HuH-7 (cell line): ENCODE results near the gene MADD.
A peak's percentile ranks its signal among the peaks of the same experiment; 100 is the strongest.
"Not testable (repeated sequence)": the region's sequence is repeated elsewhere in the genome, so short reads cannot be mapped to it uniquely, and the experiment has no call there.

Experiments
- DNase-seq: peaks from one replicate; pipeline ENCODE4 v3.0.0; 2011; ENCODE audit warnings: low spot score

The MADD gene

DNA sequence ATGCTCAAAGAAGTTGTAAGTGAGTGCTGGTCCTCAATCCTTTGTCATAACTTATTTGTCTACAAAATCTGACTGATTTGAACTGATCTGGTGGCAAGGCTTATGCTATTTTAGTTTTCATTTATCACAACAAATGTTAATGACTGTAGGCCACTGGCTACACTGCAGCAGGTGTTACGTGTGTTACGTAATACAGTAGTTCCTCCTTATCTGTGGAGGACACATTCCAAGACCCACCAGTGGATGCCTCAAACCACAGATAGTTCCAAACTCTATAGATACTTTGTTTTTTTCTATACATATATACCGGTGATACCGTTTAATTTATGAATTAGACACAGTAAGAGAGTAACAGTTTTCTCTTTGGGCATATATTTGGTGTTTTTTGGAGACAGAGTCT, 7.0 kb downstream of the MADD start:
- no peak for DNase-seq

DNA sequence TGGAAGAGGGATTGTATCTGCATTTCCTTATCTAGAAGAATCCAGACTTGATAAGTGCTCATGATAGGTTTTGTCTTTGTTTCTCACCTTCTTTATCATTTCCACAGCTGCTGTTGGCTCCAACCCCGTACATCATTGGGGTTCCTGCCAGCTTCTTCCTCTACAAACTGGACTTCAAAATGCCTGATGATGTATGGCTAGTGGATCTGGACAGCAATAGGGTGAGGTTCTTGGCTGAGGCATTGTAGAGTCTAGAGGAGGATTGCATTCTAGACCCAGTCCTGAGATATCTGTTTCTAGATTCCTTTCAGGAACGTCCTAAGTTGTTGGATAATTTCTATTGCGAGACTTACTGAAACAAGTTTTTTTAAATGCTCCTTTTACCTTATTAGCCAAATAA, 8.1 kb downstream of the MADD start:
- DNase-seq = no peak

DNA sequence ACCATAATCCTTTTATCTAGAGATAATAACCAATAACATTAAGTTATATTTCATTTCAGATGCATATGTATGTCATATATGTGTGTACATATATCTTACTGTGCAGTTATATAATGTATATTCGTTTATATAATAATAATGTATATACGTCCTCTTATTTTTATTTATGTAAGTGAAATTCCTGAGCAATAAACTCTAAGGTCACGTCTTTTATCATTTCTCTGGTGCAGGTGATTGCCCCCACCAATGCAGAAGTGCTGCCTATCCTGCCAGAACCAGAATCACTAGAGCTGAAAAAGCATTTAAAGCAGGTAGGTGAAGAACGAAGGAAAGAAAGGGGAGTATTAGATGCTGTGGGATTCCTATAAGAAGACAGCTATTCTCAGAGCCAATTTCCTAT, 8.8 kb downstream of the MADD start:
- no peak for DNase-seq

DNA sequence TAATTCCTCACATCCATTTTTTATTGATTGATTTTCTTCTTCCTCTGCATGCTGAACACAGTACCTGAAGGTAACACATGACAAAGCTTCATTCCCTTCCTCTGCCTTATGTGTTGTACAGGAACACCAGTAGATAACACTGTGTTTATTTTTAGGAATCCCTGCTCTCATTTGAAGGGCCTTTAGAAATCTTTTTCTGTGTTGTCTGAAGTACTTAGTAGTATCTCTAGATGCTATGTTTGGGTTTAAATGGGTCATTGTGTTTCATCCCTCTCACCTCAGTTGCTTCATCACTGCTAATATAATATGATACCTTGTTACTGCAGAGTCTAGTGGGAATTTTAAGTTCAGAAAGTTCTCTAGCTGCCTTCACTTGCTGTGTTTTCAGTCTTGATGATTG, 10.2 kb downstream of the MADD start:
- no peak for DNase-seq

DNA sequence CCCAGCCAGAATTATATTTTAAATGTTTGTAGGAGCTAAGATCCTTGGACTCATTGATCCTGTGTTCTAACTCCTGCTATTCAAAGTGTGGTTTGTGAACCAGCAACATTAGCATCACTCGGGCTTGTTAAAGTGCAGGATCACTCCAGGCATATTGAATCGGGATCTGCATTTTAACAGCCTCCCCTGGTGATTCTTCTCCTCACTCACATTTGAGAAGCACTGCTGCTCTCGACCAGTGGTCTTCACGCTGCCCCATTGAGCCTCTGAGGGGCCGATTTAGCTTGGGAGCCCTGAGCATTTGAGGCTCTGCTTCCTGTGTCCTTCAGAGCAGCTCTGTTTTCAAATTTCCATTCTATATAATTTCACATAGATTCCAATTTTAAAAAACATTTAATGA, 10.9 kb downstream of the MADD start:
- DNase-seq = no peak

DNA sequence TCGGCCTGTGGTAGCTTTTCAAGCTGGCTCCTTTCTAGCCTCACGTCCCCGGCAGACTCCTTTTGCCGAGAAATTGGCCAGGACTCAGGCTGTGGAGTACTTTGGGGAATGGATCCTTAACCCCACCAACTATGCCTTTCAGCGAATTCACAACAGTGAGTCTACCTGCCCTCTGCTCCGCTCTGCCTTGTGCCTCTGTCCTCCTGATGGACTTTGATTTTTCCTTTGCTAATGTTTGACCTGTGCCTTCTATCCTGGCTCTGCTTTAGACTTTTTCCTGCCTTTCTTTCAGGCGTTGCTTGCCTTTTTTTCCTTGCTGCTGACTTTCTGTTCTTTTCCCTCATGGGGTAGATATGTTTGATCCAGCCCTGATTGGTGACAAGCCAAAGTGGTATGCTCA, 12.5 kb downstream of the MADD start:
- no peak for DNase-seq

DNA sequence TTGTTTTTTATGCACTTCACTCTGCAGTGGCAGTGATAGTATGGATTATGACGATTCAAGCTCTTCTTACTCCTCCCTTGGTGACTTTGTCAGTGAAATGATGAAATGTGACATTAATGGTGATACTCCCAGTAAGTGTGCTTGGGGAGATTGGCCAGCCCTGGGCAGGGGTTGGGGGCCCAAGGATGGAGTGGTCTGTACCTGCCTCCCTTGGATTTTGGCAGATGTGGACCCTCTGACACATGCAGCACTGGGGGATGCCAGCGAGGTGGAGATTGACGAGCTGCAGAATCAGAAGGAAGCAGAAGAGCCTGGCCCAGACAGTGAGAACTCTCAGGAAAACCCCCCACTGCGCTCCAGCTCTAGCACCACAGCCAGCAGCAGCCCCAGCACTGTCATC, 14.2 kb downstream of the MADD start:
- DNase-seq = no peak

DNA sequence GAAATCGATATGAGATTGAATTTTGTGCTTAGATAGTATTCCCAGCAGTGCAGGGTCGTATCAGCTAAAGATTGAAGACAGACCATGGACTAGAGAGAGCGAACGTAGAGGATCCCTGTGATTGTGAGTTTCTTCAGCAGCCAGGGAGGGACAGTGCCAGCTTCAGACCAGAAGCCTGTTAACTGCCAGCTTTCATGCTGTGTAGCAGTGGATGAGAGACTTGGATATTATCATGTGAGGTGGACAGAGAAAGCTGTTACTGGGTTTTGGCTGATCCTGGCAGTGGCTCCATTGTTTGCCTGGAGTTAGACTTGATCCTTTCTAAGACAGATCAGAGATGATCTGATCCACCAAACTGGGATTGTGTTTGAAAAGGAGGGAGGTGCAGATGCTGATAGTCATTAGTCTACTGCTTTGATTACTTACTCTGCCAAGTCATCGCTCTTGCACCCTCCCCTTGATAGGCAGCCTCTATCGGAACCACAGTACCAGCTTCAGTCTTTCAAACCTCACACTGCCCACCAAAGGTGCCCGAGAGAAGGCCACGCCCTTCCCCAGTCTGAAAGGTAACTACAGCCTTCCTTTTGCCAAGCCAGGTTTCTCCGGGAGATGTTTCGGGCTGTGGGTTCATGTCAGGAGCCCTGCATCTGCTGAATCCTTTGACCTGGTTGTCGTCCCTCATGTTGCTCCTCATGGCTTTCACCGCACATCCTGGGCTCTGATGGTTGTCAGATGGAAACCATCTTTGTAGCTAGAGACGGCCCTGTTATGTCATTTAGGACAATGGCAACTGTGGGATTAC, 16.2 kb downstream of the MADD start:
- DNase-seq = no peak

DNA sequence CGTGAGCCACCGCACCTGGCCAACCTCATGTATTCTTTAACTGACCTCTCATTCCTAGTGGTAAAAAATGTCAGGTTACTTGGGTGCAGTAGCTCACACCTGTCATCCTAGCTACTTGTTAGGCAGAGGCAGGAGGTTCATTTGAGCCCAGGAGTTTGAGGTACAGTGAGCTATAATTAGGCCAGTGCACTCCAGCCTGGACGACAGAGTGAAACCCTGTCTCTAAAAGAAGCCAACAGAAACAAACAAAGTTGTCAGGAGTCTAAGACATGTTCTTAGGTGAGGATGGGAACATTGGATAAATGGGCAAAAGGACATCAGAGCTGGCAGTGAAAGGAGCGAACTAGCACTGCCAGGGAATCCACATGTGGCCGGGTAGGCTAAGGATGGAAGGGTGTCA, 18.1 kb downstream of the MADD start:
- no peak for DNase-seq

DNA sequence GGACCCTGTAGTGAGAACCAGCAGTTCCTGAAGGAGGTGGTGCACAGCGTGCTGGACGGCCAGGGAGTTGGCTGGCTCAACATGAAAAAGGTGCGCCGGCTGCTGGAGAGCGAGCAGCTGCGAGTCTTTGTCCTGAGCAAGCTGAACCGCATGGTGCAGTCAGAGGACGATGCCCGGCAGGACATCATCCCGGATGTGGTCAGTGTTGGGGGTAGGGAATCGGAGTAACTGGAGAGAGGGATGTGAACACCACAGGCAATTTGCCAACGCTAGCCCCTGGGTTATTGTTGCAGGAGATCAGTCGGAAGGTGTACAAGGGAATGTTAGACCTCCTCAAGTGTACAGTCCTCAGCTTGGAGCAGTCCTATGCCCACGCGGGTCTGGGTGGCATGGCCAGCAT, 19.9 kb downstream of the MADD start:
- DNase-seq = no peak

DNA sequence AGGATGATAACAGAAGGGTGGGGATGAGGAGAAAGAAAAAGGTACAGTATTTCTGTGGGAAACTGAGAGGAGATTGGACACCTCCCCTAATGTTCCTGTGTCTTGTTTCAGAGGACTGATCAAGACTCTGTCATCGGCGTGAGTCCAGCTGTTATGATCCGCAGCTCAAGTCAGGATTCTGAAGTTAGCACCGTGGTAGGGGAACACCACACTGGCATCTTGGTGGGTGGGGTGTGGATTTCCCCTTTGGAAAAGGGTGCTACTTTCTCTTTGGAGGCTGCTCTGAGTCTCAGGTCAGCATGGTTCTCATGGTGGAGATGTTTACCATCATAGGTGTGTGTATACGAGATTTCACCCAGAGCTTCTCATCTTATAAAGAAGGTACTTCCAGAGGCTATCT, 25.5 kb downstream of the MADD start:
- no peak for DNase-seq

DNA sequence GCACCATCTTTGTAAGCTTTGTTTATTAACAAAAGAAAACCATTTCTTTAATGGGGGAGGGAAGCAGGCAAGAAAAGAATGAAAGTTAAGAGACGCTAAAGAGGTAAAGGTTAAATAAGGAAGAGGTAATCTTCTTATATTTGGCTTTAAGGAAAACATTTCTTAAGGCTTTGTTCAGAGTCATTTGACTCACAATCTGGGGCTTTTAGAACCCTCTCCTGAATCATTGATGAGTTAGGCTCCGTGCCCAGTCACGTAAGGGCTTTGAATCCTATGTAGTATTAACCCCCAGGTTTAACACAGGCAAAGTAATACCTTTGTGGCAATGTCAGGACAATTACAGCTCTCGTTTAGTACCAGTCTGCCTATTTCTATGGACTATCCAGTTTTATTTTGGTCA, 26.1 kb downstream of the MADD start:
- DNase-seq = no peak

DNA sequence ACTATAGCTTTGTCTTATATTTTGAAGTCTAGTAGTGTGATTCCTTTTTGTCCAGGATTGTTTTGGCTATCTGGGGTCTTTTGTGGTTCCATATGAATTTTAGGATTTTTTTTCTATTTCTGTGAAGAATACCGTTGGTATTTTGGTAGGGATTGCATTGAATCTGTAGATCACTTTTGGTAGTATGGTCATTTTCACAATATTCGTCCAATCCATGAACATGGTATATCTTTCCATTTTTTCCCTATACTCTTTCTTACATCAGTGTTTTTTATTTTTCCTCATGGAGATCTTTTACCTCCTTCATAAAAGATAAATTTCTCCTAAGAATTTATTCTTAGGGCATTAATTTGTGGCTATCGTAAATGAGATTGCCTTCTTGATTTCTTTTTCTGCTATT, 29.1 kb downstream of the MADD start:
- DNase-seq = no peak

DNA sequence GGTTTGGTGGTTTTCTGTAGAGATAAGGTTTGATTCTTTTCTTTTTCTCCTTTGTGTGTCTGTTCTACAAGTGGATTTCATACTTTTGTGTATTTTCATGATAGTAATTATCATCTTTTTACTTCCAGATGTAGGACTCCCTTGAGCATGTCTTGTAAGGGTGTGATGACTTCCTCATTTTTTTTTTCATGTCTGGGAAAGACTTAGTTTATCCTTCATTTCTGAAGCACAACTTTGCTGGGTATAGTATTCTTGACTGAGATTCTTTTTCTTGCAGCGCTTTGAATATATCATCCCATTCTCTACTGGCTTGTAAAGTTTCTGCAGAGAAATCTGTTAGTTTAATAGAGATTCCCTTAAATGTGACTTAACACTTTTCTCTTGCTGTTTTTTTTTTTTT, 32.9 kb downstream of the MADD start:
- no peak for DNase-seq

DNA sequence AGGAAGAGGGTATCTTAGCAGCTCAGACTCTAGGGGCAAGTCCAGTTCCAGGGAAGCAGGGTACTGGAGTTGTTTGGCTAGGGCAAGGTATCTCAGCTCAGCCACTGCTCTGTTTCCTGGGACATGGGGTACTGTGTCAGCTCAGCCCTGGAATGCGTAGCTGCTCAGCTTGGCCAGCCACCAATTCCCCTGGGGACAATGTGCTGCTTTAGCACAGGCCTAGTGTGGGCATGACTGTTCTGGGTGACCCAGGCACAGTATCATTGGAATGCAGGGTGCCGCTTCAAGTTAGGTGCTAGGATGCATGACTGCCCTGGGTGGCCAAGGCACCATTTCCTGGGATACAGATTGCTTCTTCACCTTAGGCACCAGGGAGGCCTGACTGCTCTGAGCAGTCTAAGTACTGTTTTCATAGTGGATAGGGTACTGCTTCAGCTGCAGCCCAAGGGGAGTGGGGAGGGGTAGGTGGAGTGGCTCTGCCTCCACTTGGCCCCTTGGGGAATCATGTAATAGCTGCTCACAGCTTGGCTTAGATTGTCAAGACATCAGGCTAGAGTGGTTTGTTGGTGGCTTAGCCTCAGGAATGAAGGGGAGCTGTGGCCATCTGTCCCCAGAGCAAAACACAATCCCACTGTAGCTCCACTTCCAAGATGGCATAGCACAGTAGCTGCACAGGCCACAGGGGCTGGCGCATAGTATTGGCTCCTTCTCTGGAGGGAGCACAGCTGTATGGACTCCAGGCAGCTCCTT, 36.0 kb downstream of the MADD start:
- no peak for DNase-seq

DNA sequence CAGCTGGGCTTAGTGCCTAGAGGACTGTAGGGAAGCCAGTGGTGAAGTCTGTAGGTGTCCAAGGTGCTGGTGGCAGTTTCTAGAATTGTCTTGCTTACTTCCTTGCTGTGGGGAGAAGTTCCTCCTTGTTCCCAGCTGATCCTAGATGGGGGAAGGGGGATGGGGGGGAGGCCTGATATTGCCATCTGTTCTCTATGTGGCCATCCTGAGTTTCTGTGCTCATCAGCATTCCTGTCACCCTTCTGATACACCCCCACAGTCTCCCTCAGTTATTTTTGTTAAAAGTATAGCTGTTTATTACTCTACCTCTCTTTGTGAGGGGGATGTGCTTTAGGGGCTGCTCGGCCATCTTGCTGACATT, 36.5 kb downstream of the MADD start:
- DNase-seq = no peak

DNA sequence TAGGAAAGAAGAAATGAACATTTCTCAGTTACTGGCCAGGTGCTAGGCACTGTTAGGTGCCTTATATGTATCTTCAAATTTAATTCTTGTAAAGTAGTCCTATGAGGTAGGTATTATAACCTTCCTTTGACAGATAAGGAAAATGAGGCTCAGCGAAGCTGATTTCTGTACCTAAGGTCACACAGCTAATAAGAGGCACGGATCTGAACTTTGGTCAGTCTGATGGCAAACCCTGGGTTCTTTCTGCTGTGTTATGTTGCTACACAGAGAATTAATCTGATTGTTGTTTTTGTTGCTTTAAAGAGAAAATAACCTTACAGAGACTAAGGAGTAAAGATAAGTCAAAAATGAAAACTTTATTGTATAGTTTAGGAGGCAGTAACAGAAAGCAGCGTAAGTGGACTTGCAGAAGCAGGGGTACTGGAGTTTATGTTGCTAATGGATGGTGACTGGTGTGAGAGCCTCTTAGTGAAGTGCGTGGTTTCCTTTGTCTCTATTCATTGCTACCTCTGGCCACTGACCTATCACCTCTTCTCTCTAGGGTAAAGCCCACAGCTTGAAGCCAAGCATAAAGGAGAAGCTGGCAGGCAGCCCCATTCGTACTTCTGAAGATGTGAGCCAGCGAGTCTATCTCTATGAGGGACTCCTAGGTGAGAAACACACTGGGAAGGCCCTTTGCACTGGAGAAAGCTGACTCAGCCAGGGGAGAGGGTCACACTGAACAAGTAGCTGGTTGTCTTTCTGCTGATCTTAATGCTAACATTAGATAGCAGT, 38.3 kb downstream of the MADD start:
- DNase-seq = no peak

DNA sequence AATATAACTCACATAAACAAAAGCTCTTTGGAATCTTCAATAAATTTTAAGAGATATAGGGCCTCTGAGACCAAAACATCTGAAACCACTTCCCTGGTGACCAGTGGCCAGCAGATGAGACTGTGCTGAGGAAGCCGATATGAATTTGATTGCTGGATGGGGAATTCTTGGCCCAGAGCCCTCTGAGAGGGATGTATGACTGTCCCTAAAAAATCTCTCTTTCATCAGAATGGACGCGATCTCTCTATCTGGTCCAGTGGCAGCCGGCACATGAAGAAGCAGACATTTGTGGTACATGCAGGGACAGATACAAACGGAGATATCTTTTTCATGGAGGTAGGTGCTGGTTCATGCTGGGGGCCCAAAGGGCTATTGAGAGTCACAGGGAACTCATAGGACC, 45.1 kb downstream of the MADD start:
- no peak for DNase-seq

DNA sequence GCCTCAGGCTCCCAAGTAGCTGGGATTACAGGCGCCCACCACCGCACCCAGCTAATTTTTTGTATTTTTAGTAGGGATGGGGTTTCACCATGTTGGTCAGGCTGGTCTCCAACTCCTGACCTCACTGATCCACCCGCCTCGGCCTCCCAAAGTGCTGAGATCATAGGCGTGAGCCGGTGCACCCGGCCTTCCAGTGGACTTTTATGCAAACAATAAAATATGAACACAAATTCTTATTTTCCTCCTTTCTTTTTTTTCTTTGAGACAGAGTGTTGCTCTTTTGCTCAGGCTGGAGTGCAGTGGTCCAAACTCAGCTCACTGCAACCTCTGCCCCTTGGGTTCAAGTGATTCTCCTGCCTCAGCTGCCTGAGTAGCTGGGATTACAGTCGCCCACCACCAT, 46.6 kb downstream of the MADD start:
- DNase-seq = not testable (repeated sequence)

DNA sequence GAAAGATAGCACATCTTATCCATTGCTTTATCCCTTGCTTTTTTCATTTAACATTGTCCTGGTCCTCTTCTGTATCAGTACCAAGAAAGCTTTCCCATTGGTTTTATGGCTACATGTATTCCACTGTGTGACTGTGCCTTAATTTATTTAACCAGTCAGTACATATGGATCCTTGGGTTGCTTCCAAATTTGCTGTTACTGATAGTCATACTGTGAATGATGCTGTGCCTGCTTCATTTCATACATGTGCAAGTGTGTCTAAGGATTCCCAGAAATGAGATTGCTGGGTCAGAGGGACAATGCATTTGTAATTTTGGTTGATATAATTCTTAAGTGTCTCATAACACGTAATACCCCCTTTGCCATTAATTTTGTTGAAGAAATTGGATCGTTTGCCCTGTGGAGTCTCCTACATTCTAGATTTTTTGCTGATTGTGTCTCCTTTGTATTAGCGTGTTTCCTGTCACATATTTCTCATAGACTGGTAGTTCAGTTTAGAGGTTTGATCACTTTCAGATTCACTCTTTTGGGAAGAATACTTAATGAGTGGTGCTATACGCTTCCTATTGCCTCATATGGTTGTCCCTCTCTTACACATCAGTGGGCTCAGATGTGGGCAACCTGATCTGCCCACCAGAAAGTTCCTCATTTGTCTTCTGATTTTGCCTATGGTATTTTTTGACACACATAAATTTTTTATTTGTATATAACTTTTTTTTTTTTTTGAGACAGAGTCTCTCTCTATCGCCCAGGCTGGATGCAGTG, 47.3 kb downstream of the MADD start:
- no peak for DNase-seq

DNA sequence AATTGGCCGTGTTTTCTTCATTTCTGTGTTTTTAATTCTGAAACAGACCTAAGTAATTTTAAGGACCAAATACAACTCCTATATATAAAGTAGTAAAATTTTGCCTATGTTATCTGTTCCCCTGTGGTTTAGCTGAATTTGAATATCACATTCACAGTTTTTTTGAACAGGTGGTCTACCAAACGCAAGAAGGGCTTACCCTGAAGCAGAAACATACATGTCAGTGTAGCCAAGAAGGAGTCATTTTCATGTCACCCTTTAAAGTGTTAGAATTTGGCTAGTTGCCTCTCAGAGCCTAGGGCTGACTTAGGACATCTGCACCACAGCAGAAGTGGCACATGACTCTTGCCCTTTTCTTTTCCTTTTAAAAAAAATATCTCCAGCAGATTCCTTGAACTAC, 48.2 kb downstream of the MADD start:
- no peak for DNase-seq

DNA sequence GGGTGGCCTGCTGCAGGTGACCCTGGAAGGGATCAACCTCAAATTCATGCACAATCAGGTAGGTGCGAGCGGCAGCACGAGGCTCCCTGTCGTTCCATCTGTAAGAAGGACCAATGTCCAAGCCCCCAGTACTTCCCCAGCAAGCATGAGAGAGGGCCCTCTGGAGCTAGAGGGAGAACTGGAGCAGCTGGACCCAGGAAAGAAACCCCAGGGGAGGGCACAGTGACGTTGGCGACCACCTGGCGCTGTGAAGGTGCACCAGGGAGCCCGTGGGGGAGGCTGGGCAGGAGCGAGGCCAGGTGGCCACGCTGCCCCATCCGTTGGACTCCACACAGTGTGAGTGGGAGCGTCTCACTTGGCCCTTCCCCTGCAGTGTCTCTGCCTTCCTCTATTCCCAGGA, 54.6 kb downstream of the MADD start:
- peak; percentile 1 for DNase-seq
